CD14-positive monocyte (primary cell): ENCODE results near the gene MSL1. TPM values are rescaled to one million over a fixed set of nuclear protein-coding genes. Genes with fewer than 3 reads are reported as not detected.

ENCODE experiments used
- DNase-seq, 3 donors: peaks; one replicate each; pipeline ENCODE4 v3.0.0-alpha.2; 2011 to 2022
- H2AFZ ChIP-seq: 2 replicates; pipeline ENCODE4 v1.6.0; 2012; ENCODE audit warnings: mild to moderate bottlenecking, low read depth, low read length, inconsistent platforms; ENCODE audit not compliant: insufficient read depth, poor library complexity, severe bottlenecking
- H3K27ac ChIP-seq, 2 donors: 1 replicate in 1 of 2; 2 replicates in 1 of 2; pipeline ENCODE4 v1.5.1; 2012 to 2013; ENCODE audit warnings: low read length in 2 of 2, control low read depth in 1 of 2, inconsistent platforms in 1 of 2, low read depth in 1 of 2, mild to moderate bottlenecking in 1 of 2
- H3K27me3 ChIP-seq, 2 donors: one replicate each; pipeline versions ENCODE4 v1.6.0 to v1.6.1; 2011 to 2013; ENCODE audit warnings: low read length in 2 of 2; ENCODE audit not compliant: control insufficient read depth in 2 of 2, insufficient read depth in 2 of 2
- H3K36me3 ChIP-seq, 2 donors: replicated peaks in 1 of 2; 1 replicate in 1 of 2; 2 replicates in 1 of 2; pipeline versions ENCODE4 v1.5.1 to v1.6.1; 2012 to 2013; ENCODE audit warnings: low read length in 2 of 2, control low read depth in 1 of 2, inconsistent platforms in 1 of 2, mild to moderate bottlenecking in 1 of 2; ENCODE audit not compliant: insufficient read depth in 2 of 2, control insufficient read depth in 1 of 2
- H3K4me1 ChIP-seq, 2 donors: 1 replicate in 1 of 2; 2 replicates in 1 of 2; pipeline versions ENCODE4 v1.5.1 to v1.6.1; 2012 to 2013; ENCODE audit warnings: low read length in 2 of 2, control low read depth in 1 of 2, inconsistent platforms in 1 of 2, mild to moderate bottlenecking in 1 of 2, moderate library complexity in 1 of 2; ENCODE audit not compliant: insufficient read depth in 2 of 2, control insufficient read depth in 1 of 2
- H3K4me2 ChIP-seq: replicated peaks from 2 replicates; pipeline ENCODE3; 2012; ENCODE audit warnings: low read length, moderate library complexity, mild to moderate bottlenecking; ENCODE audit not compliant: poor library complexity, severe bottlenecking; ENCODE audit errors: extremely low read depth
- H3K4me3 ChIP-seq, 3 experiments: fragments of 200-600 bp in 1 of 3; sonication (generic) in 1 of 3; replicated peaks in 1 of 3; 1 replicate in 2 of 3; 2 replicates in 1 of 3; pipeline ENCODE4 v1.5.1; 2011 to 2013; ENCODE audit warnings: low read length in 3 of 3, mild to moderate bottlenecking in 3 of 3, control low read depth in 2 of 3, low read depth in 2 of 3, inconsistent platforms in 1 of 3, moderate library complexity in 1 of 3
- H3K79me2 ChIP-seq: 2 replicates; pipeline ENCODE4 v1.6.0; 2012; ENCODE audit warnings: mild to moderate bottlenecking, control low read depth, inconsistent platforms, low read length, moderate library complexity; ENCODE audit not compliant: insufficient read depth
- H3K9ac ChIP-seq: 2 replicates; pipeline ENCODE4 v1.6.0; 2017; ENCODE audit warnings: low read length, mild to moderate bottlenecking; ENCODE audit not compliant: insufficient read depth, poor library complexity, severe bottlenecking
- H3K9me3 ChIP-seq, 2 donors: replicated peaks in 1 of 2; 1 replicate in 1 of 2; 2 replicates in 1 of 2; pipeline versions ENCODE4 v1.5.1 to v1.6.1; 2012 to 2013; ENCODE audit warnings: low read length in 2 of 2, control low read depth in 1 of 2; ENCODE audit not compliant: control insufficient read depth in 1 of 2, insufficient read depth in 1 of 2
- H4K20me1 ChIP-seq: 2 replicates; pipeline ENCODE4 v1.6.0; 2012; ENCODE audit warnings: mild to moderate bottlenecking, low read length, control low read depth, moderate library complexity; ENCODE audit not compliant: insufficient read depth
- H3K27ac Mint-ChIP-seq, 7 donors: one replicate each; pipeline ENCODE4 v1.8.0; 2020; ENCODE audit warnings: mild to moderate bottlenecking in 7 of 7, mixed read lengths in 7 of 7, moderate library complexity in 6 of 7, inconsistent platforms in 2 of 7
- H3K27me3 Mint-ChIP-seq, 3 donors: one replicate each; pipeline ENCODE4 v1.8.0; 2021 to 2022; ENCODE audit warnings: low read depth in 3 of 3, mild to moderate bottlenecking in 3 of 3, mixed read lengths in 3 of 3, moderate library complexity in 3 of 3, inconsistent platforms in 1 of 3
- H3K36me3 Mint-ChIP-seq, 2 donors: one replicate each; pipeline ENCODE4 v1.8.0; 2020; ENCODE audit warnings: mixed read lengths in 2 of 2, inconsistent platforms in 1 of 2, mild to moderate bottlenecking in 1 of 2
- H3K4me1 Mint-ChIP-seq: one replicate; pipeline ENCODE4 v1.8.0; 2020; ENCODE audit warnings: mild to moderate bottlenecking, mixed read lengths
- H3K4me3 Mint-ChIP-seq, 2 donors: one replicate each; pipeline ENCODE4 v1.8.0; 2020; ENCODE audit warnings: mild to moderate bottlenecking in 2 of 2, mixed read lengths in 2 of 2, moderate library complexity in 1 of 2
- H3K9me3 Mint-ChIP-seq, 7 donors: one replicate each; pipeline ENCODE4 v1.8.0; 2020 to 2022; ENCODE audit warnings: mixed read lengths in 7 of 7, mild to moderate bottlenecking in 6 of 7, moderate library complexity in 6 of 7, inconsistent platforms in 2 of 7
- CTCF ChIP-seq: fragments of 200-600 bp; IDR thresholded peaks from one replicate; pipeline ENCODE4 v1.8.0; 2022; ENCODE audit warnings: antibody characterized with exemption, mild to moderate bottlenecking
- WGBS: methylation state at CpG from one replicate; pipeline ENCODE4 v1.1.5; 2013; ENCODE audit warnings: missing lambda C conversion rate; ENCODE audit not compliant: insufficient coverage; 5-methylcytosine and 5-hydroxymethylcytosine counted together
- intact Hi-C, 2 donors: fragments of 100-400 bp; cut with micrococcal nuclease; formaldehyde crosslinking; loops; one replicate each; pipeline versions ENCODE4 v1.15.0 to v1.15.1; 2023
- polyA plus RNA-seq, 3 donors: library from polyadenylated mRNA; depleted of rRNA in 1 of 3; unstranded in 2 of 3; stranded (reverse) in 1 of 3; fragments of 300-500 nt in 2 of 3; fragments of >200 nt in 1 of 3; fragmentation: Illumina TruSeq in 2 of 3; gene quantifications; 1 replicate in 2 of 3; 2 replicates in 1 of 3; pipeline ENCODE4 v1.2.3, GENCODE V29; 2012 to 2021

The MSL1 gene
- polyA plus RNA-seq, 3 donors, result 10.0 to 89.2 (median 11.4) TPM

GRCh38 chr17:40167685-40168261 lies 46.0 kb downstream of the MSL1 start:
- Histone ChIP-seq H3K27ac (peak overlapping the region; percentile 21 to 33), H4K20me1 (peaks cover 42% of the 10 kb centered on the region), H3K79me2 (peaks cover 12% of the 10 kb centered on the region), H3K4me3 (no peak overlapping the region), H2AFZ (no peak overlapping the region), H3K4me1 (no peaks in the 10 kb centered on the region), H3K36me3 (peaks cover 80 to 98% of the 10 kb centered on the region in 2 donors), H3K4me2 (no peak overlapping the region), H3K9ac (no peak overlapping the region), H3K27me3 (no peaks in the 10 kb centered on the region), H3K9me3 (no peaks in the 10 kb centered on the region)
- Mint-ChIP-seq H3K4me3 (no peak overlapping the region), H3K27me3 (no peaks in the 10 kb centered on the region), H3K36me3 (peaks cover 76 to 99% of the 10 kb centered on the region in 2 donors), H3K9me3 (no peaks in the 10 kb centered on the region), H3K4me1 (peaks cover 2% of the 10 kb centered on the region), H3K27ac (peak overlapping the region in 6 of 7 donors; percentile 45 to 82 (median 76))
- no peak for DNase-seq
- 100% methylated on average over 1 of the region's 3 CpGs for WGBS
- intact Hi-C loops, result loop anchor here (2.0 to 10.0 kb wide), 4 partner anchors 55 to 155 kb away; partner anchors contain the start of genes THRA (in 2 of the 2) and CSF3 (in 1 of the 2)
- no peak for TF ChIP-seq CTCF

GRCh38 chr17:40168262-40168832 lies 46.6 kb downstream of the MSL1 start:
- intact Hi-C loops, result loop anchor here (2.0 to 10.0 kb wide), 4 partner anchors 56 to 156 kb away; partner anchors contain the start of genes THRA (in 2 of the 2) and CSF3 (in 1 of the 2)
- WGBS, result 45% methylated on average over 10 of the region's 11 CpGs
- Mint-ChIP-seq H3K4me1 (peaks cover 2% of the 10 kb centered on the region), H3K9me3 (no peaks in the 10 kb centered on the region), H3K27me3 (no peaks in the 10 kb centered on the region), H3K27ac (peak overlapping the region in 6 of 7 donors; percentile 46 to 82 (median 80)), H3K4me3 (no peak overlapping the region), H3K36me3 (peaks cover 78 to 99% of the 10 kb centered on the region in 2 donors)
- Histone ChIP-seq H3K79me2 (peaks cover 12% of the 10 kb centered on the region), H3K4me2 (no peak overlapping the region), H3K4me1 (no peaks in the 10 kb centered on the region), H3K27me3 (no peaks in the 10 kb centered on the region), H3K27ac (peak overlapping the region; percentile 21 to 33), H3K4me3 (no peak overlapping the region), H3K36me3 (peaks cover 80 to 97% of the 10 kb centered on the region in 2 donors), H3K9ac (no peak overlapping the region), H4K20me1 (peaks cover 42% of the 10 kb centered on the region), H3K9me3 (no peaks in the 10 kb centered on the region), H2AFZ (no peak overlapping the region)
- TF ChIP-seq CTCF, result peak; percentile 87
- DNase-seq, result peak; percentile 44 to 64 (median 62)
